Fibroblast of peridontal ligament (primary cell): Measurements from ENCODE around the gene RUBCN.
"Not testable (repeated sequence)": the region's sequence is repeated elsewhere in the genome, so short reads cannot be mapped to it uniquely, and the experiment has no call there.

Experiments
- DNase-seq: peaks from one replicate; pipeline ENCODE4 v3.0.0-alpha.2; 2010; ENCODE audit errors: extremely low read depth

RUBCN gene

DNA sequence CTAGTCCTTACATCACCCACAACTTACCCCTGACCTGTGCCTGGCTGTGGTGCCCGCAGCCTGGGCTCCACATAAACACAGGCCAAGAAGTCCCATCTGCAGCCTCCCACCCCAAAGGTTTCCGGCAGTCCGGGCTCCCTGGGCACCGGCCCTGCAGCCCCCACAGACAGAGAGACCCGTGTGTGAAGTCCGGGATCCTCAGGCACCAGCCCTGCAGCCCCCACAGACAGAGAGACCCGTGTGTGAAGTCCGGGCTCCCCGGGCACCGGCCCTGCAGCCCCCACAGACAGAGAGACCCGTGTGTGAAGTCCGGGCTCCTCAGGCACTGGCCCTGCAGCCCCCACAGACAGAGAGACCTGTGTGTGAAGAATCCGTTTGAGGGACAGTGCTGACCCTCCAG lies 78.0 kb downstream of the RUBCN start:
- not testable (repeated sequence) for DNase-seq

DNA sequence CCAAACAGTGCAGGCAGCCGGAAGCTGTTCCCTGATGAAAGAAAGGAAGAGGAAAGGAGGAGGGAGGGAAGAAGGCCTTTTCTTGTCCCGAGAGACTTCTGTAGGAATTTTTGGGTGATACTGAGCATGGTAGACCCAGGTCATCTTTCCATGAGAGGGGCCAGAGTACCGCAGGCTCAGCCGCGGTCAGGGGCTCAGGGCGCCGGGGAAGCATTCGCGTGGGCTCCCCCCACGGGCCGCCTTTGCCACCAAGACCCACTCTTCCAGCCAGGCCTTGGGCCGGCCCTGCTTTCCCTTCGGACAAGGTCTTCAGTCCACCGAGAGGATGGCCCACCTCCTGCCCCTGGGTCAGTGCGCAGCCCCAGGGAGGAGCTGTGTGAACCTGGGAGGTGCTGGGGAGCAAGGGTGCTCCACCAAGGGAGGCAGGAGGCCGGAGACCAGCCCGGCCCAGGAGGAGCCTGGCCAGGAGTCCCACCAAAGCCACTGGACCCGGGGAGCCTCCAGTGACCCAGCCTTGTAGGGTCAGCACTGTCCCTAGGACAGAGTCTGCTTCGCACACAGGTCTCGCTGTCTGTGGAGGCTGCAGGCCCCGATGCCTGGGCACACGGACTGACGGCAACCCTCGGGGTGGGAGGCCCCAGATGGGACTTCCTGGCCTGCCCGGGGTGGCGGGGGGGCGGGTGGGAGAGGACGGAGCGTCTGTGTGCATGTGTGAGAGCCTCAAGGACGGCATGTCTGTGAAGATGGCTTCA lies 79.0 kb downstream of the RUBCN start:
- DNase-seq = not testable (repeated sequence)

DNA sequence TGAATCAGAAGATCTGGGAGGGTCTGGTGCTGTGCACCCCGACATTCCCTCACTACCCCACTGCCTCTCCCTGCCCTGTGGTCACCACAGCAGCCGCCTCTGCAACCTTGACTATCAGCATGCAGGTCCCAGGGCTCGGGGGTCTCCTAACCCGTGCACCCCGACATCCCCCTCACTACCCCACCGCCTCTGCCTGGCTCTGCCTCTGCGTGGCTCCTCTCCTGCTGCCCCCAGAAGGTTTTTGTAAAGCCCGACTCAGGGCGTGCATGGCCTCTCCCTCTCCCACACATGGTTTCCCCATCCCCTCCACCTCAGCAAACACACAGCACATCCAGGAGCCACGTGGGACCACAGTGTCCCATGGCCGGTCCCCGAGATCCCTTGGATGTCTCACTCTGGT lies 79.7 kb downstream of the RUBCN start:
- not testable (repeated sequence) for DNase-seq

DNA sequence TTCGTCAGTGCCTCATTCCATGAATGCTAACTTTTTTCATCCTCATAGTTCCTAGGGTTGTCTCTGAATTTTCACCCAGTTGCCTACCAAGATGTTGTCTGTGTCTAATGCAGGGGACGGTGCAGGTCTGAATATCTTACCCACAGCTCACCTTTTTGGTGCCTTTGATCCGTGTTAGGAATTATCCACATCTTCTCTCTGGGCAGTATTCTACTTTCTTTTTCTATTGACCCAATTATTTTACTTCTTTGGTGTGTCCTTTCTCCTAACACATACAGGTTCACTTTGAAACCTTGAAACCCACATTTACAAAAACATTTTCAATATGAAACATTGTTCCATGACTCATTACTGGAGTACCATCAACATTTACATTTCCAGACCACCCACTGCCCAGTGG lies 80.6 kb downstream of the RUBCN start:
- DNase-seq = not testable (repeated sequence)

DNA sequence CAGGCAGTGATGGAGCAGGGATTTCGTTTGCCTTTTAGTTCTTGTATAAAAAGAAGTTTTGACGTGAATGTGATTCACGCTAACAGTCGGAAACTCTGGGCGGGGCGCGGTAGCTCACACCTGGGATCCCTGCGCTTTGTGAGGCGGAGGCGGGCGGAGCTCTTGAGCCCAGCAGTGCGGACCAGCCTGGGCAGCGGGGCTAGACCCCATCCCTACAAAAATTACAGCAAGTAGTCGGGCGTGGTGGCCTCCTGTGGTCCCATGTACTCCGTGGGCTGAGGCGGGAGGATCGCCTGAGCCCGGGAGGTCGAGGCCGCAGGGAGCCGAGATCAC lies 81.7 kb downstream of the RUBCN start:
- not testable (repeated sequence) for DNase-seq

DNA sequence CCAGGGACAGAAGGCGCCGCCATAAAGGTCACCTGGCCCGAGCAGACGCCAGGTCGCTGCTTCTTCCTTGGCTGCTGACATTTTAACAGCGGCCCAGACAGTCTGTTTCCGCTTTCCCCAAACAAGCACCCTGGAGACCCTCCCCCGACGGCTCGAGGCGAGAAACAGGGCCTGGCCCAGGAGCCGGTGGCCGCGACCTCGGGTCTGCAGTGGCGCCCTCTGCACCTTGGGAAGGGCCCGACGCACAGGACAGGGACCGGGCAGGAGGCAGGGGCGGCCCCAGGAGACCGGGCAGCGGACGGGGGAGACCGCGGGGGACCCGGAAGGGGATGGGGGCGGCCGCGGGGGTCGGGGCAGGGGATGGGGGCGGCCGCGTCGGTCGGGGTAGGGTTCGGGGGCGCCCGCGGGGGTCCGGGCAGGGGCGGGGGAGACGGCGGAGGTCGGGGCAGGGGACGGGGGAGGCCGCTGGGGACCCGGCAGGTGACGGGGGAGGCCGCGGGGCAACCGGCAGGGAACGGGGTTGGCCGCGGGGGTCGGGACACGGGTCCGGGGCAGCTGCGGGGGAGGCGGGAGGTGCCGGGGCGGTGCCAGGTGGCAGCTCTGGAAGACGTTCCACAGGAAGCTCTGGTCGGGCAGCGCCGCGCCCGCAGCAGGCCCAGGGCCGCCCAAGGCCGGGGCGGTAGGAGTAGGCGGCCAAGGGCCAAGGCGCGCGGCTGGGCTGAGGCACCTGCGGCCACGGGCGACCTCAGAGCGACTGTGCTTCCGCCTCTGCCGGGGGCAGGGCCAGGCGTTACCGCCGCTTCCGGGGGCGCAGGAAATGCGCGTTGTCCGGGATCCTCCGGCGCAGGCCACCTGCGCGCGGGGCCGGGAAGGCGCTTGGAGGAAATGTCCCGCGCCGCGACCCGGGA lies 82.4 kb downstream of the RUBCN start:
- DNase-seq = not testable (repeated sequence)

DNA sequence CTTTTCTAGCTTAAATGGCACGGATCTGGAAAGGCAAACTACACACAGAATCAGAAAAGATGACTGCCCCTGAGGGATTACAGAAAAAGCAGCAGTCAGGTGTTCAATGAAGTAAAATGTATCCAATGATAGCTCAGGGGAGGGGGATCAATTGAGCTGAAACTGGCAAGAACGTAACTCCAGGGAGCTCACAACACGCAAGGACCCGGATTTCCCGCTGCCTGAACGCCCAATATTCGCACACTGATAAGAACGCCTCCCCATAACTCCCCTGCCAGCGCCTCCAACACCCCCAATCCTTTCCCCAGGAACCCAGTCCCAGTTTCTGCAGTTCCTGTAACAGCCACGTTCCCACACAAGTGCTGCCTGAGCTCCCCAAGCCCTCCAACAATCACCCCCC lies 83.8 kb downstream of the RUBCN start:
- DNase-seq = not testable (repeated sequence)

DNA sequence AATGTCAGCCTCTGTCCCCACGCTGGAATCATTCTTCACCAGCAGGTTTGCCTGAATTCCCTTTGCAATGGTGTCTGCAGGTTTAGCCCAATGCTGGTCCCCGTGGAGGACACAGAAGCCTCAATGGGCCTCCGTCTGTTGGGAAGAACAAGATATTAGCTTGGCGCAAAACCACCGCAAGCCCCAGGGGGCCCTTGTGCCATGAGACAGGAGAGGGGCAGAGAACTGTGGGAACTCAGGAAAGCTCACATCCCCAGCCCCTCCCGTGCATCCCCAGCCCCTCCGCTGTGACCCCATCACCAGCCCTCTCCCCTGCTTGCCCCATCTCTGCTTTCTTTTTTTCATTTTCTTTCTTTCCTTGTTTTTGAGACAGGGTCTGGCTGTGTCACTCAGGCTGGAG lies 89.1 kb downstream of the RUBCN start:
- not testable (repeated sequence) for DNase-seq

DNA sequence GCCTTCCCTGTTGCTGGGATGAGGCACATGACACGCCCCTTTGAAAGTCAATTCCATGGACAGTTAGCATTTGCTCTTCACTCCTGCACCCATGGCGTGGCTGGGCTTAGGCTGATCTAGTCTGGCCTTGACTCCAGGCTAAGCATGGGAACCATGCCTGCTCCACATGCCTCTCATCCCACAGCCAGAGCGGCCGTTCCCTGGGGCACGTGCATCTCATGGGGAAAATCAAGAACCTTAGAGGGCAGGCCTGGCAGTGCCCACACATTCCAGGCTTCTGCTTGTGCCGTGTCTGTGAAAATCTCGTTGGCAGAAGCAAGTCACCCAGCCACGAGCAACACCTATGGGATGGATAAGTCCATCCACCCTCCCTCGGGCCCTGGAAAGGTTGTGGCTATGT lies 89.5 kb downstream of the RUBCN start:
- DNase-seq = not testable (repeated sequence)

DNA sequence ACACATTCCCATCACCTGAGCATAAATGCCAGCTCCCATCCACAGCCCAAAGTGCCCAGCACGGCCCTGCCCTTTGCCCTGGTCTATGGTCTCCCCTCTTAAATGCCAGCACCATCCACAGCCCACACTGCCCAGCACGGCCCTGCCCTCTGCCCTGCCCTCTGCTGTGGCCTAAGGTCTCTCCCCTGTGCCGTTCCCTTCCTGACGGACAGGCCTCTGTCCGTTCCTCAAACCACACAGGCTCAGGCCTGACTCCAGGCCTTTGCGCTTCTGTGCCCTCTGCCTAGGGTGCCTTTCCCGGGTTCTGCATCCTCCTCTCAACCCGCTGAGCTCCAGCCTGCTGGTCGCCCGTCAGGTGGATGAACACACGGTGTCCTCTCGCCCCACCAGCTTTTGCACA lies 90.4 kb downstream of the RUBCN start:
- not testable (repeated sequence) for DNase-seq

DNA sequence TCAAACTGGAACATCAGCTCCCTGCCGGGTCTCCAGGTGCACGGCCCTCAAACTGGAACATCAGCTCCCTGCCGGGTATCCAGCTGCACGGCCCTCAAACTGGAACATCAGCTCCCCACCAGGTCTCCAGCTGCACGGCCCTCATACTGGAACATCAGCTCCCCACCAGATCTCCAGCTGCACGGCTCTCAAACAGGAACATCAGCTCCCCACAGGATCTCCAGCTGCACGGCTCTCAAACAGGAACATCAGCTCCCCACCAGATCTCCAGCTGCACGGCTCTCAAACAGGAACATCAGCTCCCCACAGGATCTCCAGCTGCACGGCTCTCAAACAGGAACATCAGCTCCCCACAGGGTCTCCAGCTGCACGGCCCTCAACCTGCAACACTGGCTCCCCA lies 99.1 kb downstream of the RUBCN start:
- DNase-seq = not testable (repeated sequence)

DNA sequence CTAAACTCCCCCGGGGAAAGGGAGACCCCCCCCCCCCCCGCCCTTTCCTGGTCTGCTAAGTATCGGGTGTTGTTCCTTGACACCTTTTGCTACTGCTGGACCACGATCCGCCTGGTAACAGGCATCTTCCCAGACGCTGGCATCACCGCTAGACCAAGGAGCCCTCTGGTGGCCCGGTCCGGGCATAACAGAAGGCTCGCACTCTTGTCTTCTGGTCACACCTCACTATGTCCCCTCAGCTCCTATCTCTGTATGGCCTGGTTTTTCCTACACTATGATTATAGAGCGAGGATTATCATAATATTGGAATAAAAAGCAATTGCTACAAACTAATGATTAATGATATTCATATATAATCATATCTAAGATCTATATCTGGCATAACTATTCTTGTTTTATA lies 104.7 kb downstream of the RUBCN start:
- not testable (repeated sequence) for DNase-seq

DNA sequence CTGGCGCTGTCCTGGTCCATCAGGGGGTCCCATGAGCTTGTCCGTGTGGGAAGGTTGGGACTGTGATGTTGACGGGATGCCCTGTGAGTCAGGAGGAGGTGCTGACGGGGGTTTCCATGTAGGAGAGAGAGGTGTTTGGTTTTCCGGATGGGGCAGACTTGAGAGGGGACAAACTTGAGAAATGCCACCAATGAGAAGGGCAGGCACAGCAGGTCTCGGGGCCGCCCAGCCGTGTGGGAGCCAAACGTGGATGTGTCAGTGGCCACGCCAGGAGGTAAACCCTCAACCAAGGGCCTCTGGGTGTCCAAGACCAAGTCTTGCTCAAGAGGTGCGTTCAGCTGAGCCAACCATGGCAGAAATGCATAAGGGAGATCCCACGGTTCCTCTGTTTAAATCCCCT lies 105.9 kb downstream of the RUBCN start:
- DNase-seq = not testable (repeated sequence)

DNA sequence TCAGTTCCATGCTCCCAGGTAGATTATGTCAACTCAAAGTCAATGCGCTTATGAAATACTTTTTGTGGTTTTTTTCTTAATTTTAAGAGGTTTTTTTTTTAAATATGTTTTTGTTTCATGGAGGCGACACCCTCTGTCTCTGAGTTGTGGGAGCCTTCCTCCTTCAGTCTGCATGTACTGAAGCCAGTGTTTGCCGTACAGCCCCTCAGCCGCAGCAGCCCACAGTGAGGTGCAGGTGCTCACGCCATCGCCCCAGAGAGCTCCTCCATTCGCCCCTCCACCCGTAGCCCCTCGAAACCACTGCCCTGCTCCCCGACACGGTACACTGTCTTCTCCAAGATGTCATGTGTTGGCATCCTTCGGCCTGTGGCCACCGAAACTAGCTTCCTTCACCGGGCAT lies 107.4 kb downstream of the RUBCN start:
- DNase-seq = not testable (repeated sequence)

DNA sequence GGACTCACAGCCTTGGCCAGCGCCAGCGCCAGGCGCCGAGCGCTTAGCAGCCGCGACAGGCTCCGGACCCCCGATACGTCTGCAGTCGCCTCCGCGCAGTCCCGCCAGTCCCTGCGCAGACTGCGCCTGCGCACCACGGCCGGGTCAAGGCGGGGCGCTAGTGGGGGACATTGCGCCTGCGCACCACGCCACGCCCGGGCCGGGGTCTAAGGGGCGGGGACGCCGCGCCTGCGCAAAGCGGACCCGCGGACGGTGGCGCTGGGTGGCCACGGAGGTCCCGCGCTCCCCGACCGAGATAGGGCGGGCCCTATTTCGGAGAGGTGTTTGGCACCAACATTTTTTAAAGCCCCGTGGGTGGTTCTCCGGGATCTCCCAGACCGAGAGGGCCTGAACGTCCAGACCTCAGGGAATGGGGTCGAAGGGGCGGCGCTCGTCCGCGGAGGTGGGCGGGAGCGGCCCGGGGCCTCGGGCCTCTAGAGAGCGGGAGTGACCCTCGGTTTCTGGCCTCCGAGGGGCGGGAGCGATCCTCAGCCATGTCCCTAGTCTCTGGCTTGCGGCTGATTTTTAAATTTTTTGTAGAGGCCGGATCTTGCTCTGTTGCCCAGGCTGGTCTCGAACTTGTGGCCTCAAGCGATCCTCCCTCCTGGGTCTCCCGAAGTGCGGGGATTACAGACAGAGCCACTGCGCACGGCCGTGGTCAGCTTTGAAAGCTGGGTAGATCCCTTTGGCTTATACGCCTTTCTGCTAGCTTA lies 108.8 kb downstream of the RUBCN start:
- peak; percentile 59 for DNase-seq

DNA sequence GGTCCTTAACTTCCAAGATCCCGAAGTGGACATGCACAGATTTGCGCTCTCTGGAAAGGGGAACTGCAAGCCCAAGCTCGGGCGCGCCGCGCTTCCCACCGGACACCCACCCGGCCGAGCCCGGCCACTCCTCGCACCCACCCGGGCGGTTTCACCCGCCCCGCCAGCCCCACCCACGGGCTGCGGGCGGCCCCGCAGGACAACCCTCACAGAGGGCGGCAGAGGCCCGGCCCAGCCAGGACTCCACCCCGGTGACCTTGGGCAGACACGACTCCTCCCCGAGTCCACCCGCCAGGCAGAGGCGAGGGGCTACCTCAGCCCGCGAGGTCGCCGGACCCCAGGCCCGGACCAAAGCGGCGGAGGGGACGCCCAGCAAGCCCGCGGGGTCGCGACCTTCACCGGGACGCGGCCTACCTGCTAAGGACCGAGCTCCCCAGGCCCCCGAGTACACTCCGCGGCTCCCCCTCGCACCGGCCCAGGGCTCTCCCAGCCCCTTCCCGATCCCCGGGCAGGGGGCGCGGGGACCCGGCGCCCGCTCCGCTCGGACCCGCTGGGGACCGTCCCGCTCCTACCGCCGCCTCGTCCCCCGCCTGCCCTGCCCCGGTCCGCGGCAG lies 109.4 kb downstream of the RUBCN start:
- DNase-seq = not testable (repeated sequence)

DNA sequence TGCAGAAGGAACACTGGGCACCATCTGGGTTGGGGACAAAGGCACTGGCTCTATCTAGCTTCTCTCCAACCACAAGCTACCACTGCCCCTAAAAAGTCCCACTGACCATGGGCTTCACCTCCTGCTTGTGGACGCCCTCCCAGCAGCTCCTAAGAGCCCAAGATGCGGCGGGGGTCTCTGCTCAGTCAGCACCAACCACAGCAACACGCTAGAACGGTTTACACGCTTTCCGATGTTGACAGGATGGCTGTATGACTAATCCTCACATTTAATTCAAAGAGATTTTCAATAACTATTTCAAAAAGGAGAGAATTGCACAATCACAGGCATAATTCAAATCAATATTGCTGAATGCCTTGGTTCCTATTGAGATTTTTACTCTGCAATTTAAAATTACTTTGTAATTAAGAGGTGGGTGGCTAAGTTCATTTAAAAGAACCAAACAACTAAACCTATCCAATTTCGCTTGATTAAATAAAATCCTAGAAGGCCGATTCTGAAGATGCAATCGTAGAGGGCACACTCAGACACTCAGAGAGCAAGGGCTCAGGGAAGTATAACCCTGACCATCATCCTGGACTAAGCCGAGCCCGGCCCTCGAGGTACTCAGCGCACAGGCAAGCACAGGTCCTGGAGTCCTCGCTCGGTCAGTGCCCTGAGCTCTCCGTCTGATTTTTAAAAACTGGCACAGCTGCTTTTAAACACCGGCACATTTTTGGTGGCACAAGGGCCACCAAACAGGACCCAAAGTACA lies 110.1 kb downstream of the RUBCN start:
- DNase-seq = not testable (repeated sequence)

DNA sequence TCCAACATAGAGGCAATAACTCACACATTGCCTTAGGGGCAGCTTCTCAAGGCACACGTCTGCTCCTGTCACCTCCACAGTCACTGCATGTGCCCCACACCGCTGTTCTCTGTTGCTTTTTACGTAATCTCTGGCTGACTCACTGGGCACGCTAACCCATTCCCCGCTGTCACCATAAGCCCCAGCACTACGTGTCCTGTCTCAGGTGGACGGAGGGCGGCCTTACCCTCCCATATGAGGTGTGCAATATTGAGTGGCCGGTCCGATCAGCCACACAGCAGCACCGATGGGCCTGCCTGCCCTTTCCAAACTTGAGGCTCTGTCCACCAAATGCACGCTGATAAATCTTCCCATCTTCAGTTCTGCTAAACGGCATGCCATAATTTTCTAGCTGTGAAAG lies 115.2 kb downstream of the RUBCN start:
- not testable (repeated sequence) for DNase-seq
